Stimulated activated CD4-positive, alpha-beta T cell treated with anti-CD3 and anti-CD28 coated beads, Interleukin-4, amount 100 ng/mL, for 24 hours (primary cell): ENCODE data around the gene MYH13.

ENCODE experiments used
- DNase-seq: peaks from one replicate; pipeline ENCODE4 v3.0.0-alpha.2; 2020

MYH13 gene

GRCh38 chr17:10372906-10373305 lies at the start of gene MYH13:
TSS of gene MYH13 (minus strand) at chr17:10373006. CDS start at chr17:10364530, 8,476 bp downstream.
- DNase-seq, result no peak

- no peak for DNase-seq
Measured at GRCh38 chr17:10421900-10422542, 49.2 kb upstream of the MYH13 start, which contains the start of gene MYH8. TSS of gene MYH8 (minus strand) at chr17:10421950. CDS start at chr17:10420227, 1,723 bp downstream.

- DNase-seq, result no peak
Measured at GRCh38 chr17:10421211-10421610, 48.4 kb upstream of the MYH13 start.

- DNase-seq, result no peak
Measured at GRCh38 chr17:10420811-10421210, 48.0 kb upstream of the MYH13 start.

GRCh38 chr17:10417431-10417830 lies 44.6 kb upstream of the MYH13 start:
- no peak for DNase-seq

GRCh38 chr17:10415161-10415560 lies 42.4 kb upstream of the MYH13 start:
- DNase-seq, result no peak

GRCh38 chr17:10403589-10403988 lies 30.8 kb upstream of the MYH13 start:
- no peak for DNase-seq

GRCh38 chr17:10398352-10398751 lies 25.5 kb upstream of the MYH13 start:
- no peak for DNase-seq

- DNase-seq, result no peak
Measured at GRCh38 chr17:10396524-10397163, 23.8 kb upstream of the MYH13 start.

- DNase-seq, result no peak
Measured at GRCh38 chr17:10394201-10394887, 21.5 kb upstream of the MYH13 start.

- DNase-seq, result no peak
Measured at GRCh38 chr17:10392880-10393279, 20.1 kb upstream of the MYH13 start.

- no peak for DNase-seq
Measured at GRCh38 chr17:10385871-10386270, 13.1 kb upstream of the MYH13 start.

GRCh38 chr17:10384175-10384574 lies 11.4 kb upstream of the MYH13 start:
- no peak for DNase-seq

GRCh38 chr17:10380631-10381408 lies 8.0 kb upstream of the MYH13 start:
- DNase-seq, result no peak

GRCh38 chr17:10370016-10370608 lies 2.7 kb downstream of the MYH13 start:
- DNase-seq, result no peak

GRCh38 chr17:10369239-10369638 lies 3.6 kb downstream of the MYH13 start:
- no peak for DNase-seq

GRCh38 chr17:10368561-10368960 lies 4.2 kb downstream of the MYH13 start:
- no peak for DNase-seq

- DNase-seq, result no peak
Measured at GRCh38 chr17:10360578-10360977, 12.2 kb downstream of the MYH13 start.

GRCh38 chr17:10357768-10358167 lies 15.0 kb downstream of the MYH13 start:
- no peak for DNase-seq

- DNase-seq, result no peak
Measured at GRCh38 chr17:10354651-10355050, 18.2 kb downstream of the MYH13 start.

GRCh38 chr17:10352893-10353292 lies 19.9 kb downstream of the MYH13 start:
- DNase-seq, result no peak

GRCh38 chr17:10349403-10349802 lies 23.4 kb downstream of the MYH13 start:
- DNase-seq, result no peak

- no peak for DNase-seq
Measured at GRCh38 chr17:10344816-10345215, 28.0 kb downstream of the MYH13 start.
